ENCODE data around the gene CD96. TPM values are rescaled to one million over a fixed set of nuclear protein-coding genes. Genes with fewer than 3 reads are reported as not detected.
"Not testable (repeated sequence)": the region's sequence is repeated elsewhere in the genome, so short reads cannot be mapped to it uniquely, and the experiment has no call there.

Gene CD96, protein sequence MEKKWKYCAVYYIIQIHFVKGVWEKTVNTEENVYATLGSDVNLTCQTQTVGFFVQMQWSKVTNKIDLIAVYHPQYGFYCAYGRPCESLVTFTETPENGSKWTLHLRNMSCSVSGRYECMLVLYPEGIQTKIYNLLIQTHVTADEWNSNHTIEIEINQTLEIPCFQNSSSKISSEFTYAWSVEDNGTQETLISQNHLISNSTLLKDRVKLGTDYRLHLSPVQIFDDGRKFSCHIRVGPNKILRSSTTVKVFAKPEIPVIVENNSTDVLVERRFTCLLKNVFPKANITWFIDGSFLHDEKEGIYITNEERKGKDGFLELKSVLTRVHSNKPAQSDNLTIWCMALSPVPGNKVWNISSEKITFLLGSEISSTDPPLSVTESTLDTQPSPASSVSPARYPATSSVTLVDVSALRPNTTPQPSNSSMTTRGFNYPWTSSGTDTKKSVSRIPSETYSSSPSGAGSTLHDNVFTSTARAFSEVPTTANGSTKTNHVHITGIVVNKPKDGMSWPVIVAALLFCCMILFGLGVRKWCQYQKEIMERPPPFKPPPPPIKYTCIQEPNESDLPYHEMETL
- 100 to 1,000 TPM; 152 to 168 TPM for total RNA-seq

- H3K27ac Mint-ChIP-seq: no peak within 1 kb of the TSS
- peaks cover 6% of the 10 kb centered on the region for H3K9me3 Mint-ChIP-seq
- H3K27me3 Mint-ChIP-seq: no peaks in the 10 kb centered on the region
- ATAC-seq (peak; percentile 87 to 89), DNase-seq (ENCODE audit: low spot score) (peak; percentile 75)
- H3K36me3 Mint-ChIP-seq: peaks cover 40% of the 10 kb centered on the region
- H3K4me3 Mint-ChIP-seq: no peak within 1 kb of the TSS
- peaks cover 44 to 62% of the 10 kb centered on the region in 2 donors for H3K4me1 Mint-ChIP-seq (ENCODE audit: low read depth in 2 of 2)
Measured at GRCh38 chr3:111541911-111542483, at the start of gene CD96. CD96 (plus strand) TSS chr3:111542197; CDS start chr3:111542249, 52 bp downstream.

DNA sequence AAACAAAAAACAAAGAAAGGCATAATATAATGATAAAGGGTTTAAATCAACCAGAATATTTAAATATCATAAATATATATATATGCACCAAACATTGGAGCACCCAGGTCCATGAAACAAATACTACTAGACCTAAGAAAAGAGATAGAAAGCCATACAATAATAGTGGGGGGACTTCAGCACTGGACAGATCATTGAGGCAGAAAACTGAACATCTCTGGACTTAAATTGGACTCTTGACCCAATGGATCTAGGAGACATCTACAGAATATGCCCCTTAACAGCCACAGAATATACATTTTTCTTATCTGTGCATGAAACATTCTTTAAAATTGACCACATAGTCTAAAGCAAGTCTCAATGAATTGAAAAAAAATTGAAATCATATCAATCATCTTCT, 48.7 kb upstream of the CD96 start:
- Mint-ChIP-seq H3K27ac (no peak overlapping the region), H3K27me3 (peaks cover 0 to 9% of the 10 kb centered on the region in 2 donors), H3K4me1 (ENCODE audit: low read depth in 2 of 2) (no peaks in the 10 kb centered on the region), H3K9me3 (no peaks in the 10 kb centered on the region), H3K4me3 (no peak overlapping the region), H3K36me3 (peaks cover 5% of the 10 kb centered on the region)
- no peak for DNase-seq (ENCODE audit: low spot score)
- no peak for ATAC-seq

- no peak for ATAC-seq
- Mint-ChIP-seq H3K9me3 (no peaks in the 10 kb centered on the region), H3K4me1 (ENCODE audit: low read depth in 2 of 2) (no peaks in the 10 kb centered on the region), H3K27ac (no peak overlapping the region), H3K27me3 (peaks cover 0 to 9% of the 10 kb centered on the region in 2 donors), H3K36me3 (no peaks in the 10 kb centered on the region), H3K4me3 (no peak overlapping the region)
- no peak for DNase-seq (ENCODE audit: low spot score)
Measured at GRCh38 chr3:111496894-111497559, 45.0 kb upstream of the CD96 start.

DNA sequence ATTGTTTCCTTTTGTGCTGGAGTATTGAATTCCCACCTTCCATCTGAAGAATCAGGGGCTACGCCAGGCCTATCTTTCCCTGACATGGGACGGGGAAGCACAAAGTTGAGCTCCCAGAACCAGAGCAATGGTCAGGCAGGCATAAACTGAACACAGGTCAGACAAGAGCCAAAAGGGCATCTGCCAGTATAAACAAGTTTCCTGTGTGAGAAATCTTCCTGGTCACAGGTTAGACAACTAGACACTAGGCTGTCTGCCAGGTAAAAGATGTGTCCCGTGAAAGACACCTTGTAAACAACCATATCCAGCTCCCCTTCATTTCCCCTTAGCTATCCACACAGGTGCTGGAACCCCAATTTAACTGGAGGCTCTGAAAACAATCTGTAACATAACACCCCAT, 44.0 kb upstream of the CD96 start:
- Mint-ChIP-seq H3K4me3 (no peak overlapping the region), H3K27ac (no peak overlapping the region), H3K9me3 (no peaks in the 10 kb centered on the region), H3K4me1 (ENCODE audit: low read depth in 2 of 2) (no peaks in the 10 kb centered on the region), H3K27me3 (peaks cover 0 to 5% of the 10 kb centered on the region in 2 donors), H3K36me3 (no peaks in the 10 kb centered on the region)
- ATAC-seq: no peak
- no peak for DNase-seq (ENCODE audit: low spot score)

GRCh38 chr3:111506435-111506834, 35.6 kb upstream of the CD96 start:
- DNase-seq (ENCODE audit: low spot score): no peak
- no peak for ATAC-seq
- no peak overlapping the region for H3K4me3 Mint-ChIP-seq
- H3K4me1 Mint-ChIP-seq (ENCODE audit: low read depth in 2 of 2): peaks cover 0 to 3% of the 10 kb centered on the region in 2 donors
- H3K27ac Mint-ChIP-seq: no peak overlapping the region
- no peaks in the 10 kb centered on the region for H3K9me3 Mint-ChIP-seq
- H3K36me3 Mint-ChIP-seq: no peaks in the 10 kb centered on the region
- H3K27me3 Mint-ChIP-seq: no peaks in the 10 kb centered on the region

- Mint-ChIP-seq H3K4me3 (no peak overlapping the region), H3K27ac (no peak overlapping the region), H3K27me3 (no peaks in the 10 kb centered on the region), H3K4me1 (ENCODE audit: low read depth in 2 of 2) (peaks cover 0 to 3% of the 10 kb centered on the region in 2 donors), H3K9me3 (no peaks in the 10 kb centered on the region), H3K36me3 (no peaks in the 10 kb centered on the region)
- ATAC-seq (no peak), DNase-seq (ENCODE audit: low spot score) (no peak)
Measured at GRCh38 chr3:111509308-111509707, 32.7 kb upstream of the CD96 start.

DNA sequence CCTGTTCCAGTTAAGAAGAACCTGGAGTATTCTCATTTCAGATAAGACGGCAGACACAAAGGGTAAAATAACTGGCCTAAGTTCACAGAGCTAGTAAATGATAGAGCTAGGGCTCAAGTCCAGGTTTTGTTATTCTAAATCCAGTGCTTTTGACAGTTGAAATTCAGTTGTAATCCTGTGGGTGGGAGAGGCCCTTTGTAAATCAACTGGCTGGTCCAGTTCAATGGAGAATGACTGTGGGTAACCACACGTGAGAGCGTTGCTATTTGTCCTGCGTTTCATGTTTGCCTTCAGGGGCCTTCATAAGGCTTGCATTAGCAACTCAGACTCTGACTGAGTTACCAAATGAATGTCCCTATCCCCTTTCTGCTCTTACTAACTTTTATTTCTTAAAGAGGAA, 24.2 kb upstream of the CD96 start:
- H3K27me3 Mint-ChIP-seq: no peaks in the 10 kb centered on the region
- H3K4me3 Mint-ChIP-seq: no peak overlapping the region
- H3K36me3 Mint-ChIP-seq: no peaks in the 10 kb centered on the region
- no peaks in the 10 kb centered on the region for H3K9me3 Mint-ChIP-seq
- no peaks in the 10 kb centered on the region for H3K4me1 Mint-ChIP-seq (ENCODE audit: low read depth in 2 of 2)
- DNase-seq (ENCODE audit: low spot score) (no peak), ATAC-seq (no peak)
- H3K27ac Mint-ChIP-seq: no peak overlapping the region

DNA sequence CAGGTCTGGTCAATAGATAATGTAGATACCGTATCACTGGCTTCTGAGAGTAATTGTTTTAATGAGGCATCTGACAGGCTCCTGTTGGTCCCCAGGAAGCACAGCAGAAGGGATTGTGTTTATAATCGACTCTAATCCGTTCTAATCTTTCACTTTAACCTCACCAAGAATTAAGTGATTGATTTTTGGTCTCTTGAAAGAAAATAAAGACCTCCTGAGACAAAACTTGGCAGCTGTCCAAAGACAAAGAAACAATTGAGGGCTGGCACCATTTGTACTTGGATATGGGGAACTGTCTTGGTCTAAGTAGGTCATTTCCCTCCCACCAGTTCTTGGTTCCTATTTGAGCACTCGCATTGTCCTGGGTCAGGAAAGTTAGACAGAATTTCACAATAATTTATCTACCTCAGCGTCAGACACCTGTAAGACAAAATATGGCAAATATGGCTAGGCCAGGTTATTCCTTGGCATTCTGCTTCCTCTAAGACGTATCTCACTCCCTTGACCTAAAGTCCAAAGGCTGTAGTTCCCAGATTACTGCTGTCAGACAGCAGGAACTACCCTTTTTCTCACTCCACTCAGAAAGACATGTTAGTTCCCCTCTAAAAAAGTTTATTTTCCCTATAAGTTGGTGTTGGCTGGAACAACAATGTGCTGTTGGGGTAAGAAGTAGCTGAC, 22.7 kb upstream of the CD96 start:
- Mint-ChIP-seq H3K36me3 (no peaks in the 10 kb centered on the region), H3K27me3 (no peaks in the 10 kb centered on the region), H3K4me3 (no peak overlapping the region), H3K4me1 (ENCODE audit: low read depth in 2 of 2) (no peaks in the 10 kb centered on the region), H3K9me3 (no peaks in the 10 kb centered on the region), H3K27ac (no peak overlapping the region)
- DNase-seq (ENCODE audit: low spot score) (no peak), ATAC-seq (no peak)

- Mint-ChIP-seq H3K27me3 (no peaks in the 10 kb centered on the region), H3K4me3 (no peak overlapping the region), H3K27ac (no peak overlapping the region), H3K4me1 (ENCODE audit: low read depth in 2 of 2) (no peaks in the 10 kb centered on the region), H3K36me3 (no peaks in the 10 kb centered on the region), H3K9me3 (no peaks in the 10 kb centered on the region)
- ATAC-seq (no peak), DNase-seq (ENCODE audit: low spot score) (no peak)
Measured at GRCh38 chr3:111521891-111522290, 20.1 kb upstream of the CD96 start.

DNA sequence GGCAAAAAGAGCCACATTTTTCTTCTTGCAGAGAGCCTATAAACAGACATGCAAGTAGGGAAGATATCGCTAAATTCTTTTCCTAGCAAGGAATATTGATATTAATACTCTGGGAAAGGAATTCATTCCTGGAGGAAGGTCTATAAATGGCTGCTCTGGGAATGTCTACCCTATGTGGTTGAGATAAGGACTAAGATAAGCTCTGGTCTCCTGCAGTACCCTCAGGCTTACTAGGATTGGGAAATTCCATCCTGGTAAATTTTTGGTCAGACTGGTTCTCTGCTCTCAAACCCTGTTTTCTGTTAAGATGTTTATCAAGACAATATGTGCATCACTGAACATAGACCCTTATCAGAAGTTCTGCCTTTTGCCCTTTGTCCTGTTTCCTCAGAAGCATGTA, 17.5 kb upstream of the CD96 start:
- H3K27me3 Mint-ChIP-seq; H3K36me3 Mint-ChIP-seq; H3K9me3 Mint-ChIP-seq; ATAC-seq; H3K4me1 Mint-ChIP-seq (ENCODE audit: low read depth in 2 of 2); DNase-seq (ENCODE audit: low spot score); H3K4me3 Mint-ChIP-seq; H3K27ac Mint-ChIP-seq: not testable (repeated sequence)

DNA sequence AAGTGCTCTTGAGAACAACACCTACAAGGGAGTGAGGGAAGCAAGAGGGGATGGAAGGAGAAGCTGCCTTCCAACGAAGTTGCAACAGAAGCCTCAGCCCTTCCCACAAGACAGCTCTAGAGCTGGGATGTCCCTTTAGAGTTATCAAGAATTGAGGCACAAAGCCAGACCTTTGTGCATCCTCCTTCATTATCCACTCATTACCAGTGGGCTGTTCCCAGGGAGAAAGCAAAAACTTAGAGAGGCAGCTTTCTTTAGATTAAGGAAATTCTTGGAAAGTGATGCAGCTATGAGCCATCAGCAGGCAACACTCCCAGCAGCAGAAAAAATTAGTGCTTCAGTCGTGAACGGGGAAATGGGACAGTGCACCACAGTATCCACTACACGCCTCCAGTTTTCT, 10.6 kb upstream of the CD96 start:
- no peak overlapping the region for H3K4me3 Mint-ChIP-seq
- peaks cover 0 to 3% of the 10 kb centered on the region in 2 donors for H3K4me1 Mint-ChIP-seq (ENCODE audit: low read depth in 2 of 2)
- no peak for ATAC-seq
- H3K36me3 Mint-ChIP-seq: peaks cover 5% of the 10 kb centered on the region
- H3K27me3 Mint-ChIP-seq: no peaks in the 10 kb centered on the region
- H3K9me3 Mint-ChIP-seq: no peaks in the 10 kb centered on the region
- no peak overlapping the region for H3K27ac Mint-ChIP-seq
- no peak for DNase-seq (ENCODE audit: low spot score)

DNA sequence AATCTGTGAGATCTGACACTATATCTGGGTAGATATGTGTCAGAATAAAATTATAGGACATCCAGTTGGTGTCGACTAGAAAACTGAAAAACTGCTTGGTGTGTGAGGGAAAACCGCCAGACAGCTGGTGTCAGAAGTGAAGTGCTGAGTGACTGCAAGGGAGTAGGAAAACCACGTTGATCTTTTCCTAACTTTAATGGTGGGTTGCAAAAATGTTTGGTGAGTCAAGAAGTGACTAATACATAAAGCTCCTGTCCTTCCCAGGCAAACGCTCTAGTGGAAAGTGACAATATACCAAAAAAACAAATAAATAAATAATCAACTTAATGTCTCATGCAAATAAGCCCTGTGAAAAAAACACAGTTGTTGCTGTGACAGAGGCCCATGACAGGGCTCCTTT, 7.3 kb upstream of the CD96 start:
- Mint-ChIP-seq H3K27me3 (no peaks in the 10 kb centered on the region), H3K4me3 (no peak overlapping the region), H3K27ac (no peak overlapping the region), H3K9me3 (no peaks in the 10 kb centered on the region), H3K4me1 (ENCODE audit: low read depth in 2 of 2) (peaks cover 16% of the 10 kb centered on the region in 2 donors), H3K36me3 (no peaks in the 10 kb centered on the region)
- no peak for DNase-seq (ENCODE audit: low spot score)
- no peak for ATAC-seq

GRCh38 chr3:111538111-111538510, 3.9 kb upstream of the CD96 start:
- peak overlapping the region; percentile 82 for H3K4me3 Mint-ChIP-seq
- H3K36me3 Mint-ChIP-seq: peaks cover 7% of the 10 kb centered on the region
- H3K4me1 Mint-ChIP-seq (ENCODE audit: low read depth in 2 of 2): peaks cover 36 to 42% of the 10 kb centered on the region in 2 donors
- ATAC-seq (no peak), DNase-seq (ENCODE audit: low spot score) (no peak)
- no peaks in the 10 kb centered on the region for H3K27me3 Mint-ChIP-seq
- no peaks in the 10 kb centered on the region for H3K9me3 Mint-ChIP-seq
- no peak overlapping the region for H3K27ac Mint-ChIP-seq
